SK-N-SH (cell line): ENCODE data around the gene MADCAM1.

Experiments
- CTCF ChIP-seq: fragments of 200-600 bp; sonication (generic); IDR thresholded peaks from 2 replicates; pipeline ENCODE4 v1.6.1; 2017; ENCODE audit warnings: antibody characterized with exemption, mild to moderate bottlenecking, moderate library complexity
- REST ChIP-seq: IDR thresholded peaks from 2 replicates; pipeline ENCODE4 v1.6.1; 2012; ENCODE audit warnings: mild to moderate bottlenecking, low read depth, low read length, moderate library complexity
- USF2 ChIP-seq: fragments of 150-350 bp; IDR thresholded peaks from 2 replicates; pipeline ENCODE4 v1.6.1; 2017; ENCODE audit warnings: antibody characterized with exemption, low read length, low read depth, borderline replicate concordance

GRCh38 chr19:469833-470232, 26.5 kb upstream of the MADCAM1 start:
- TF ChIP-seq CTCF: no peak
- TF ChIP-seq REST: no peak
- no peak for TF ChIP-seq USF2
